Measurements from ENCODE around the gene RTN3. TPM values are rescaled to one million over a fixed set of nuclear protein-coding genes. Genes with fewer than 3 reads are reported as not detected.

RTN3 gene
- total RNA-seq, 1 donor from 2014 or later, result 279 TPM

- H3K36me3 Mint-ChIP-seq, result no peaks in the 10 kb centered on the region
- Histone ChIP-seq H3K79me2 (ENCODE audit: low read depth) (peaks cover 26% of the 10 kb centered on the region), H3K27ac (no peak overlapping the region), H3K9me3 (ENCODE audit: low read depth) (no peaks in the 10 kb centered on the region), H3K4me2 (no peak overlapping the region), H4K20me1 (ENCODE audit: low read depth) (peaks cover 13% of the 10 kb centered on the region), H3K9ac (no peak overlapping the region), H3K36me3 (no peaks in the 10 kb centered on the region), H3K27me3 (no peaks in the 10 kb centered on the region), H3F3A (ENCODE audit: low read depth) (peaks cover 20% of the 10 kb centered on the region), H3K4me3 (no peak overlapping the region), H2AFZ (replicated peaks) (no peak overlapping the region), H3K4me1 (peaks cover 7% of the 10 kb centered on the region)
- peaks cover 9% of the 10 kb centered on the region for H3K4me1 Mint-ChIP-seq
- DNase-seq (ENCODE audit: low spot score), result no peak
- H3K9me3 Mint-ChIP-seq, result no peaks in the 10 kb centered on the region
- peak overlapping the region; percentile 7 for H3K4me3 Mint-ChIP-seq
- peaks cover 4% of the 10 kb centered on the region for H3K27me3 Mint-ChIP-seq (ENCODE audit: insufficient read depth, low read depth)
- TF ChIP-seq CTCF (IDR thresholded peaks at IDR 0.05), result no peak
- no peak for TF ChIP-seq EZH2phosphoT487 (IDR thresholded peaks at IDR 0.05)
- no peak for TF ChIP-seq EZH2 (IDR thresholded peaks at IDR 0.05)
- H3K27ac Mint-ChIP-seq, result no peak overlapping the region
These were observed 8.3 kb upstream of the RTN3 start for GRCh38 chr11:63672936-63673539.

GRCh38 chr11:63673579-63673978 is 7.7 kb upstream of the RTN3 start:
- Mint-ChIP-seq H3K27ac (no peak overlapping the region), H3K4me3 (no peak overlapping the region), H3K36me3 (no peaks in the 10 kb centered on the region), H3K27me3 (ENCODE audit: insufficient read depth, low read depth) (peaks cover 4% of the 10 kb centered on the region), H3K4me1 (peaks cover 9% of the 10 kb centered on the region), H3K9me3 (no peaks in the 10 kb centered on the region)
- peaks cover 21% of the 10 kb centered on the region for H3K79me2 ChIP-seq (ENCODE audit: low read depth)
- peaks cover 7% of the 10 kb centered on the region for H3K4me1 ChIP-seq
- H3F3A ChIP-seq (ENCODE audit: low read depth), result peaks cover 20% of the 10 kb centered on the region
- DNase-seq (ENCODE audit: low spot score), result no peak
- no peak overlapping the region for H3K4me2 ChIP-seq
- no peak overlapping the region for H2AFZ ChIP-seq (replicated peaks)
- H3K36me3 ChIP-seq, result no peaks in the 10 kb centered on the region
- H4K20me1 ChIP-seq (ENCODE audit: low read depth), result peaks cover 9% of the 10 kb centered on the region
- no peak overlapping the region for H3K4me3 ChIP-seq
- no peak overlapping the region for H3K27ac ChIP-seq
- H3K9me3 ChIP-seq (ENCODE audit: low read depth), result no peaks in the 10 kb centered on the region
- no peak for TF ChIP-seq CTCF (IDR thresholded peaks at IDR 0.05)
- no peaks in the 10 kb centered on the region for H3K27me3 ChIP-seq
- H3K9ac ChIP-seq, result no peak overlapping the region

- peak overlapping the region; percentile 75 for H3K4me2 ChIP-seq
- peaks cover 44% of the 10 kb centered on the region for H3K79me2 ChIP-seq (ENCODE audit: low read depth)
- peaks cover 18% of the 10 kb centered on the region for H3K4me1 ChIP-seq
- H2AFZ ChIP-seq (replicated peaks), result peak overlapping the region; percentile 62
- H3K27ac ChIP-seq, result no peak overlapping the region
- Mint-ChIP-seq H3K4me3 (peak overlapping the region; percentile 93), H3K27me3 (ENCODE audit: insufficient read depth, low read depth) (peaks cover 2% of the 10 kb centered on the region), H3K9me3 (no peaks in the 10 kb centered on the region), H3K27ac (peak overlapping the region; percentile 11), H3K4me1 (peaks cover 20% of the 10 kb centered on the region), H3K36me3 (no peaks in the 10 kb centered on the region)
- H4K20me1 ChIP-seq (ENCODE audit: low read depth), result peaks cover 20% of the 10 kb centered on the region
- H3K27me3 ChIP-seq, result no peaks in the 10 kb centered on the region
- DNase-seq (ENCODE audit: low spot score), result no peak
- no peaks in the 10 kb centered on the region for H3K9me3 ChIP-seq (ENCODE audit: low read depth)
- H3F3A ChIP-seq (ENCODE audit: low read depth), result peaks cover 38% of the 10 kb centered on the region
- H3K36me3 ChIP-seq, result no peaks in the 10 kb centered on the region
- peak overlapping the region; percentile 83 for H3K4me3 ChIP-seq
- TF ChIP-seq CTCF (IDR thresholded peaks at IDR 0.05), result no peak
- TF ChIP-seq EZH2phosphoT487 (IDR thresholded peaks at IDR 0.05), result no peak
- TF ChIP-seq EZH2 (IDR thresholded peaks at IDR 0.05), result no peak
- no peak overlapping the region for H3K9ac ChIP-seq
These were observed 423 bp upstream of the RTN3 start for GRCh38 chr11:63680834-63681320.

All from neural progenitor cell (in vitro differentiated cells).